H1 (cell line): Measurements from ENCODE around the gene EYA4. TPM values are rescaled to one million over a fixed set of nuclear protein-coding genes. Genes with fewer than 3 reads are reported as not detected.

Experiments
- CHD2 ChIP-seq: IDR thresholded peaks from 2 replicates; pipeline ENCODE4 v1.6.1; 2012; ENCODE audit warnings: low read length, improper control_type of control experiment
- RAD21 ChIP-seq, 2 experiments: IDR thresholded peaks in 1 of 2; conservative IDR thresholded peaks in 1 of 2; 2 replicates each; pipeline ENCODE4 v1.6.1; 2011; ENCODE audit warnings: low read depth in 2 of 2, low read length in 2 of 2, improper control_type of control experiment in 1 of 2, inconsistent platforms in 1 of 2, mild to moderate bottlenecking in 1 of 2, moderate library complexity in 1 of 2
- polyA plus RNA-seq, 7 experiments: library from polyadenylated mRNA; depleted of rRNA in 3 of 7; stranded (reverse) in 5 of 7; unstranded in 2 of 7; fragments of >200 nt in 5 of 7; fragments of 200-250 nt in 2 of 7; gene quantifications; 1 replicate in 5 of 7; 2 replicates in 1 of 7; 4 replicates in 1 of 7; pipeline versions ENCODE4 v1.2.1 to v1.2.3, GENCODE V29; 2011 to 2013; ENCODE audit warnings: missing spikeins in 2 of 7, mixed read lengths in 2 of 7
- total RNA-seq: library from RNA; stranded (reverse); fragmentation: NEBNext Ultra II Directional; extraction: Animal tissue kit (Norgen Biotek cat#: 25700); gene quantifications from 2 replicates; pipeline ENCODE4 v1.2.1, GENCODE V29; 2021

Gene EYA4
- total and polyA plus RNA-seq, 2 of the 8 experiments (the other 6 are each of a cell fraction or from before 2014, with no cell fraction given), result 0.06 to 0.17 TPM

GRCh38 chr6:133359256-133359655 lies 118.1 kb downstream of the EYA4 start (continued):
- no peak for TF ChIP-seq RAD21 (IDR thresholded peaks at IDR 0.05 in 1 of 2, conservative IDR thresholded peaks at IDR 0.05 in 1 of 2; ENCODE audit: low read depth in 2 of 2, low read length in 2 of 2)
- no peak for TF ChIP-seq CHD2
